ENCODE data around the gene OR2C3. TPM values are rescaled to one million over a fixed set of nuclear protein-coding genes. Genes with fewer than 3 reads are reported as not detected.
"Not testable (repeated sequence)": the region's sequence is repeated elsewhere in the genome, so short reads cannot be mapped to it uniquely, and the experiment has no call there.

OR2C3 gene
- total RNA-seq, 1 donor from 2014 or later: not detected

- H3K27me3 Mint-ChIP-seq (ENCODE audit: unreplicated experiment): no peaks in the 10 kb centered on the region
- no peaks in the 10 kb centered on the region for H3K36me3 Mint-ChIP-seq (ENCODE audit: unreplicated experiment)
- no peak for DNase-seq
- H3K9me3 Mint-ChIP-seq (ENCODE audit: unreplicated experiment): peaks cover 5% of the 10 kb centered on the region
- no peaks in the 10 kb centered on the region for H3K4me1 Mint-ChIP-seq (ENCODE audit: low read depth, unreplicated experiment)
- H3K27ac Mint-ChIP-seq (ENCODE audit: unreplicated experiment): no peak overlapping the region
- H3K4me3 Mint-ChIP-seq (ENCODE audit: unreplicated experiment): no peak overlapping the region
- TF ChIP-seq, protein P1, sequence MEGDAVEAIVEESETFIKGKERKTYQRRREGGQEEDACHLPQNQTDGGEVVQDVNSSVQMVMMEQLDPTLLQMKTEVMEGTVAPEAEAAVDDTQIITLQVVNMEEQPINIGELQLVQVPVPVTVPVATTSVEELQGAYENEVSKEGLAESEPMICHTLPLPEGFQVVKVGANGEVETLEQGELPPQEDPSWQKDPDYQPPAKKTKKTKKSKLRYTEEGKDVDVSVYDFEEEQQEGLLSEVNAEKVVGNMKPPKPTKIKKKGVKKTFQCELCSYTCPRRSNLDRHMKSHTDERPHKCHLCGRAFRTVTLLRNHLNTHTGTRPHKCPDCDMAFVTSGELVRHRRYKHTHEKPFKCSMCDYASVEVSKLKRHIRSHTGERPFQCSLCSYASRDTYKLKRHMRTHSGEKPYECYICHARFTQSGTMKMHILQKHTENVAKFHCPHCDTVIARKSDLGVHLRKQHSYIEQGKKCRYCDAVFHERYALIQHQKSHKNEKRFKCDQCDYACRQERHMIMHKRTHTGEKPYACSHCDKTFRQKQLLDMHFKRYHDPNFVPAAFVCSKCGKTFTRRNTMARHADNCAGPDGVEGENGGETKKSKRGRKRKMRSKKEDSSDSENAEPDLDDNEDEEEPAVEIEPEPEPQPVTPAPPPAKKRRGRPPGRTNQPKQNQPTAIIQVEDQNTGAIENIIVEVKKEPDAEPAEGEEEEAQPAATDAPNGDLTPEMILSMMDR (IDR thresholded peaks at IDR 0.05; ENCODE audit: partially characterized antibody, unreplicated experiment): no peak
Measured at GRCh38 chr1:247528812-247529474, 7.3 kb downstream of the OR2C3 start.

DNA sequence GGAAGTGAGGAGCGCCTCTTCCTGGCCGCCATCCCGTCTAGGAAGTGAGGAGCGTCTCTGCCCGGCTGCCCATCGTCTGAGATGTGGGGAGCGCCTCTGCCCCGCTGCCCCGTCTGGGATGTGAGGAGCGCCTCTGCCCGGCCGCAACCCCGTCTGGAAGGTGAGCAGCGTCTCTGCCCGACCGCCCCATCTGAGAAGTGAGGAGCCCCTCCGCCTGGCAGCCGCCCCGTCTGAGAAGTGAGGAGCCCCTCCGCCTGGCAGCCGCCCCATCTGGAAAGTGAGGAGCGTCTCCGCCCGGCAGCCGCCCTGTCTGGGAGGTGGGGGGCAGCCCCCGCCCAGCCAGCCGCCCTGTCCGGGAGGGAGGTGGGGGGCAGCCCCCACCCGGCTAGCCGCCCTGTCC is 14.4 kb downstream of the OR2C3 start:
- not testable (repeated sequence) for H3K27me3 Mint-ChIP-seq (ENCODE audit: unreplicated experiment); H3K36me3 Mint-ChIP-seq (ENCODE audit: unreplicated experiment); H3K4me3 Mint-ChIP-seq (ENCODE audit: unreplicated experiment); DNase-seq; H3K4me1 Mint-ChIP-seq (ENCODE audit: low read depth, unreplicated experiment); H3K9me3 Mint-ChIP-seq (ENCODE audit: unreplicated experiment); H3K27ac Mint-ChIP-seq (ENCODE audit: unreplicated experiment)

DNA sequence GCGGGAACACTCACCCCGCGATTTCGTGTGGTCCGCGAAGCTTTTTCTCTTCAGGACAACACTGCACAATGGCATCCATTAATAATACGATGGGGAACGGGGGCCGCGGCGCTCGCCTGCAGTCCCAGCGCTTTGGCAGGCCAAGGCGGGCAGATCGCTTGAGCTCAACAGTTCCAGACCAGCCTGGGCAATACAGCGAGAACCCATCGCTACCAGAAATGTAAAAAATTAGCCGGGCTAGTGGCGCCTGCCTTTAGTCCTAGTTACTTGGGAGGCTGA is 17.7 kb downstream of the OR2C3 start:
- H3K4me3 Mint-ChIP-seq (ENCODE audit: unreplicated experiment): no peak overlapping the region
- H3K9me3 Mint-ChIP-seq (ENCODE audit: unreplicated experiment): peaks cover 1% of the 10 kb centered on the region
- TF ChIP-seq, protein P1 (IDR thresholded peaks at IDR 0.05; ENCODE audit: partially characterized antibody, unreplicated experiment): no peak
- H3K27me3 Mint-ChIP-seq (ENCODE audit: unreplicated experiment): no peaks in the 10 kb centered on the region
- H3K36me3 Mint-ChIP-seq (ENCODE audit: unreplicated experiment): peaks cover 8% of the 10 kb centered on the region
- H3K4me1 Mint-ChIP-seq (ENCODE audit: low read depth, unreplicated experiment): no peaks in the 10 kb centered on the region
- no peak for DNase-seq
- no peak overlapping the region for H3K27ac Mint-ChIP-seq (ENCODE audit: unreplicated experiment)

- DNase-seq: no peak
Measured at GRCh38 chr1:247517795-247518612, 18.2 kb downstream of the OR2C3 start.

GRCh38 chr1:247506831-247507230 is 29.4 kb downstream of the OR2C3 start:
- TF ChIP-seq, protein P1 (IDR thresholded peaks at IDR 0.05; ENCODE audit: partially characterized antibody, unreplicated experiment): no peak
- no peak overlapping the region for H3K4me3 Mint-ChIP-seq (ENCODE audit: unreplicated experiment)
- peaks cover 6% of the 10 kb centered on the region for H3K27me3 Mint-ChIP-seq (ENCODE audit: unreplicated experiment)
- H3K27ac Mint-ChIP-seq (ENCODE audit: unreplicated experiment): no peak overlapping the region
- no peaks in the 10 kb centered on the region for H3K36me3 Mint-ChIP-seq (ENCODE audit: unreplicated experiment)
- peaks cover 2% of the 10 kb centered on the region for H3K9me3 Mint-ChIP-seq (ENCODE audit: unreplicated experiment)
- no peak for DNase-seq
- no peaks in the 10 kb centered on the region for H3K4me1 Mint-ChIP-seq (ENCODE audit: low read depth, unreplicated experiment)

More at GRCh38 chr1:247517795-247518612, 18.2 kb downstream of the OR2C3 start:
- H3K4me3 Mint-ChIP-seq (ENCODE audit: unreplicated experiment): no peak overlapping the region
- H3K9me3 Mint-ChIP-seq (ENCODE audit: unreplicated experiment): peaks cover 1% of the 10 kb centered on the region
- H3K36me3 Mint-ChIP-seq (ENCODE audit: unreplicated experiment): peaks cover 6% of the 10 kb centered on the region
- TF ChIP-seq, protein P1 (IDR thresholded peaks at IDR 0.05; ENCODE audit: partially characterized antibody, unreplicated experiment): no peak
- no peaks in the 10 kb centered on the region for H3K4me1 Mint-ChIP-seq (ENCODE audit: low read depth, unreplicated experiment)
- no peaks in the 10 kb centered on the region for H3K27me3 Mint-ChIP-seq (ENCODE audit: unreplicated experiment)
- no peak overlapping the region for H3K27ac Mint-ChIP-seq (ENCODE audit: unreplicated experiment)

Measured in glutamatergic neuron (in vitro differentiated cells).